GM15510 (cell line): ENCODE data around the gene LGI1.

Source experiments
- POLR2A ChIP-seq: IDR thresholded peaks from 3 replicates; pipeline ENCODE4 v1.6.1; 2011; ENCODE audit warnings: borderline replicate concordance; ENCODE audit not compliant: insufficient read length; ENCODE audit errors: extremely low read depth

Gene LGI1

DNA sequence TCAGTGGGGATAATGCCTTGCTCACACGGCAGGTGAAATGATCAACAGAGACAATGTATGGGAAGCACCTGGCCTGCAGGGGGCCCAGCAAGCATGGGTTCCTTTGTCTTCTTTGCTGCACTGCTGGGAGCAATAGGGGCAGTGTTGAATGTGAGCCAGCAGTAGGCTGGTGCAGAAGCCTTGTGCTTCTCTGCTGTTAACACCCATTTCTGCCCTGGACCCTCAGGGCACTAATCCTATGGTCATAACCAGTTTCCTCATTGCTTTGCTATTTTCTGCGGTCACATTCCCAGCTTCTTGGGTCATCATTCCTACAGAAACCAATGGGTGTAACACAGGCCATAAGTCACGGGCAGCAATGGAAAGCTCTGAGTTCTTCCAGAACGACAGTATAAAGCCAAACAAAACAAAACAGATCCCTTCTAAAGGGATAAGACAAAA, 10.9 kb upstream of the LGI1 start:
- TF ChIP-seq POLR2A = no peak

- TF ChIP-seq POLR2A = no peak
Measured at GRCh38 chr10:93749218-93749799, 8.4 kb upstream of the LGI1 start.

DNA sequence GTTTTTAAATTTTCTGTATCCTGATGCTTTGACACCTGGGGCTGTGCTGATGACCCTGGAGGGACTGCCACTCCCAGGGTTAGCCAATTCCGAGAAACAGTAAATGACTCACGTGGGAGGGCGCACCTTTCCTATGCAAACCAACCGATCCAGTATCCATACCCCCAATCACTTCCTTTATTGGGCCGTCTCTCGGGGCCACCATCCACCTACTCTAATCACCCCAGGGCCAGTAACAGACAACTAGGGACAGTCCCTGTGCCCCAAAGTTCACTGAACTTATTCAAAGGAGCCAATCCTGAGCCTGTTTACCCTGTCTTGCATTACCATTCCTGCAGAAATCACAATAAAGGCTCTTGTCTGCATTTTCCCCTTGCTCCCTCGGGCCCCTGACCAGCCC, 6.6 kb upstream of the LGI1 start:
- no peak for TF ChIP-seq POLR2A

DNA sequence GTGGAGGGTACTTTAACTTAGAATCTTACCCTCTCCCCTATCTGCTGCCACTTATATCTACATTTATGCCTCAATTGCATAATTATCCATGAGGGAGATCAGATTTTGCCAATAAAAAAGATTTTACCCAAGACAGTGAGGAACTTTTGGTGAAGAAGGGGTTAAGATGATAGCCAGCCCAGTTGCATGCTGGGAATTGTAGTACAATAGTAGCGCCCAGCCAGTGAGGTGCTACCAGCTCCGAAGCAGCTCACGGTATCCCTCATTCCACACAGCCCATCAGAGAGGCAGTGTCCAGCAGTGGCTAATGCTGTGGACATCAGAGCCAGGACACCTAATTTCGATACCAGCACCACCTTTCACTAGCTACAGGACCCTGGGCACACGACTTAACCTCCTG, 5.9 kb upstream of the LGI1 start:
- no peak for TF ChIP-seq POLR2A

DNA sequence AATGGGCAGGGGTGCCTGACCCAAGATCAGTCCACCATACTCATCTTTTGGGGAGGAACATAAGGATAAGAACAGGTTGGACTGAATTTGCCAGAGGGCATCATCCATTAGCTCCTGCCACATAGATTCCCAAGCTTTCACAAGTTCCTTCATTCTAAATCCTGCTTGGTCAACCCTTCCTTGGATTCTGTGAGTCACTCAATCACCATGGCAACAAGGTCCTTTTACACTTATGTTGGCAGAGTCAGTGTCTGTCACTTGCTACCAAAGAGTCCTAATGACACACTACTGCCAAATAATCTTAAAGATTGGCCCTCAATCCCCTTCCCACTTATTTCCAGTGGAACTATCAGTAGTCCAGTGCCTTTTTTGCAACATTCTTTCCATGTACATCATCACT, 5.0 kb upstream of the LGI1 start:
- TF ChIP-seq POLR2A = no peak

- no peak for TF ChIP-seq POLR2A
Measured at GRCh38 chr10:93753621-93754250, 4.0 kb upstream of the LGI1 start.

- no peak for TF ChIP-seq POLR2A
Measured at GRCh38 chr10:93754761-93755160, 3.0 kb upstream of the LGI1 start.

GRCh38 chr10:93755443-93756116, 2.2 kb upstream of the LGI1 start:
- TF ChIP-seq POLR2A = no peak

GRCh38 chr10:93756118-93756517, 1.6 kb upstream of the LGI1 start:
- no peak for TF ChIP-seq POLR2A

- TF ChIP-seq POLR2A = no peak
Measured at GRCh38 chr10:93757136-93757535, 600 bp upstream of the LGI1 start.

GRCh38 chr10:93758508-93758885, 761 bp downstream of the LGI1 start:
- TF ChIP-seq POLR2A = no peak

- no peak for TF ChIP-seq POLR2A
Measured at GRCh38 chr10:93758891-93759410, 1.2 kb downstream of the LGI1 start.

GRCh38 chr10:93760490-93760889, 2.8 kb downstream of the LGI1 start:
- no peak for TF ChIP-seq POLR2A

GRCh38 chr10:93762979-93763391, 5.2 kb downstream of the LGI1 start:
- no peak for TF ChIP-seq POLR2A

- TF ChIP-seq POLR2A = no peak
Measured at GRCh38 chr10:93766918-93767317, 9.2 kb downstream of the LGI1 start.
